ENCODE measurements around the gene ALX3.

ALX3 gene

GRCh38 chr1:110019770-110020169 is 50.7 kb downstream of the ALX3 start:
- no peak overlapping the region for H3K4me3 ChIP-seq (ENCODE audit: low read depth, low read length)
- TF ChIP-seq CTCF (IDR thresholded peaks at IDR 0.05; ENCODE audit: insufficient read depth, low read depth, low read length, missing control alignments), result no peak
- no peak for DNase-seq (ENCODE audit: low read depth)

- no peak for TF ChIP-seq CTCF (IDR thresholded peaks at IDR 0.05; ENCODE audit: insufficient read depth, low read depth, low read length, missing control alignments)
- H3K4me3 ChIP-seq (ENCODE audit: low read depth, low read length), result no peak overlapping the region
- DNase-seq (ENCODE audit: low read depth), result no peak
These were observed 52.1 kb downstream of the ALX3 start for GRCh38 chr1:110018396-110018795.

- no peak for TF ChIP-seq CTCF (IDR thresholded peaks at IDR 0.05; ENCODE audit: insufficient read depth, low read depth, low read length, missing control alignments)
- DNase-seq (ENCODE audit: low read depth), result no peak
- no peak overlapping the region for H3K4me3 ChIP-seq (ENCODE audit: low read depth, low read length)
These were observed 52.7 kb downstream of the ALX3 start for GRCh38 chr1:110017792-110018191.

GRCh38 chr1:110012100-110012780 is 58.2 kb downstream of the ALX3 start:
- DNase-seq (ENCODE audit: low read depth), result peak; percentile 75
- no peak for TF ChIP-seq CTCF (IDR thresholded peaks at IDR 0.05; ENCODE audit: insufficient read depth, low read depth, low read length, missing control alignments)
- H3K4me3 ChIP-seq (ENCODE audit: low read depth, low read length), result no peak overlapping the region

GRCh38 chr1:110011527-110012041 is 58.9 kb downstream of the ALX3 start:
- peak; percentile 69 for TF ChIP-seq CTCF (IDR thresholded peaks at IDR 0.05; ENCODE audit: insufficient read depth, low read depth, low read length, missing control alignments)
- peak; percentile 93 for DNase-seq (ENCODE audit: low read depth)
- H3K4me3 ChIP-seq (ENCODE audit: low read depth, low read length), result no peak overlapping the region

All from GM12865 (cell line).